NCI-H146 treated with DMSO at 0.1 percent for 48 hours (cell line): ENCODE measurements around the gene PRSS56.
"Not testable (repeated sequence)": the region's sequence is repeated elsewhere in the genome, so short reads cannot be mapped to it uniquely, and the experiment has no call there.

Experiments
- DNase-seq: peaks from one replicate; lab custom pipeline; 2025; ENCODE audit not compliant: unreplicated experiment; lab: John Stamatoyannopoulos, UW

The PRSS56 gene

DNA sequence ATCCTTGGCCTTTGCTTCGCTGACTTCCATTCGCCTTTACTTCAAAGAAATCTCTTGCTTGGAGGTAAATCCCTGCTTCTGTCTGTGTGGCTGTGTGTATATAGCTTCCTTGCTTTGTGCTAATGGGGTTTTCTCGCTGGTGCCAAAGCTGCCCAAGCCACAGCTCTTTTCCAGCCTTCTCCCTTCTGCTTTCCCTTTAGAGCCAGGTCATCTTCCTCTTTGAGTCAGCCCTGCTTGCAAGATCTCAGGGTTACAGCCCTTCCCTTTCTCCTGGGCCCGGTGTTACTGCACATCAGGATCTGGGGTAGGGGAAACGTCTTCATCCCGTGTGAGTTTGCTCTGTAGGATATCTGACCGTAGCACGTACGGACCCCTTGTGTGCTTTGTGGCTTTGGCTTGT lies 49.4 kb downstream of the PRSS56 start:
- no peak for DNase-seq

- not testable (repeated sequence) for DNase-seq
These were observed 50.3 kb downstream of the PRSS56 start for GRCh38 chr2:232570481-232570880.

DNA sequence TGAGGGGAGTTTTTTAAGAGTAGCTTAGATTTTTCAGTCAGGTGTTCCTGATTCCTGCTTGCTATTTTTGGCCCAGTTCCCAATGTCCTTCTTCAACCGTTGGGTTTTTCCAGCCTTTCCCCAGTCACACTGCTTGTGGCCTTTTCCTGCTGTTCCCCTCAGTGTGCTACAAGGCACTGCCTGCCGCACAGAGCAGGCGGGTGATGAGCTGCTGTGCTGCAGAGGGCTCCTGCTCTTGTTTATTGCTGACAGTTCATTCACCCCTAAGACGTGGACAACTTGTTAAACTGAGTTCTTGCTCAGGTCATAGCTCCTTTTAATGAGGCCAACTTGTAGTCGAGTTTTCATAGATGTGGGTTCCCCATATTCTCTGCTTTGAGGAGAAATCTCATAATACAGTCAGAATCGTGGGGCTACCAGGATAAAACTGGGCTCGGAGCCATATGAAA lies 50.9 kb downstream of the PRSS56 start:
- no peak for DNase-seq

DNA sequence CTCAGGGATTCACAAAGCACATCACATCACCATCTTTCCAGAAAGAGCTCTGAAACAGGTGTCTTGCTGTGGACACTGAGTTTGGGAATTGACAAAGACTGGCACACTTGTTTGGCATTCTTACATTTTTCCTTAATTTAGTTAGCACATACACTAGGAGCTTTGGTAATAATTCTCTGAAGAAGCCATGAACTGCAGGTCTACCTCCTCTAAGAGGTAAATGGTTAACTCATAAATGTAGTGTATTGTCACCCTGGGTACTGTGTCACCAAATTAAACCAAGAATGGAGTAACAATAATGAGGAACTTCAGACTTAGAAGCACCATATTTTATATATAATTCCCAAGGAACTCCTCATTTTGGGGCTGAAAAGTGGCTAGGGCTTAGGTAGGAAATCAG lies 52.9 kb downstream of the PRSS56 start:
- DNase-seq, result no peak

DNA sequence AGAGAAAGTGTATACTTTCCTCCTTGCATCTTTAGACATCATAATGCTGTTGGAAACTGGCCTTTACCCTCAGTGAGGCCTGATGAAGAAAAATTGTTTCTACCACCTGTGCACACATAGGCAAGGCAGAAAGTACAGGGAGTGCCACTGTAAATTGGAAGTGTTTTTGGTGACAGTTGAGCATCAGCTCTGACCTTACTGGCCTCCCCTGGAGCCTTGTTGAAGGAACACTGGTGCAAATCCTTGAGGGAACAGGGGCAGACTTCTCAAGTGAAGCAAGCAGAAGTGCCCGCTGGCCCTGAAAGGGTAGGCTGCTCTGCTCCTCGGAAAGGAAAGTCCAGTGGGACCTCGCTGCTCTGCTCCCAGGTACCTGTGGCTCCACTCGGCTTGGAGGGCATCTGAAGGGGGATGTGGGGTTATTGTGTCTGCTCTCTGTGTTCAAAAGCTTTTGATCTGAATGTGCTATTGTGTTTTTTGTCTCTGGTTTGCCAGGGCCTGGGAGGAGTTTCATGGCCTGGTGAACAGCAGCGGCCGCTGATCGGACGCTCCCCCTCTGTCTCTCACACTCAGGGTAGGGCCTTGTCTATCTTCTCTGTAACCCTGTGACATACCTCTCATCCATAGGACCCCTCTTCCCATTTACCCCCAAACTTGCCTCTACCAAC lies 53.7 kb downstream of the PRSS56 start:
- DNase-seq, result no peak

DNA sequence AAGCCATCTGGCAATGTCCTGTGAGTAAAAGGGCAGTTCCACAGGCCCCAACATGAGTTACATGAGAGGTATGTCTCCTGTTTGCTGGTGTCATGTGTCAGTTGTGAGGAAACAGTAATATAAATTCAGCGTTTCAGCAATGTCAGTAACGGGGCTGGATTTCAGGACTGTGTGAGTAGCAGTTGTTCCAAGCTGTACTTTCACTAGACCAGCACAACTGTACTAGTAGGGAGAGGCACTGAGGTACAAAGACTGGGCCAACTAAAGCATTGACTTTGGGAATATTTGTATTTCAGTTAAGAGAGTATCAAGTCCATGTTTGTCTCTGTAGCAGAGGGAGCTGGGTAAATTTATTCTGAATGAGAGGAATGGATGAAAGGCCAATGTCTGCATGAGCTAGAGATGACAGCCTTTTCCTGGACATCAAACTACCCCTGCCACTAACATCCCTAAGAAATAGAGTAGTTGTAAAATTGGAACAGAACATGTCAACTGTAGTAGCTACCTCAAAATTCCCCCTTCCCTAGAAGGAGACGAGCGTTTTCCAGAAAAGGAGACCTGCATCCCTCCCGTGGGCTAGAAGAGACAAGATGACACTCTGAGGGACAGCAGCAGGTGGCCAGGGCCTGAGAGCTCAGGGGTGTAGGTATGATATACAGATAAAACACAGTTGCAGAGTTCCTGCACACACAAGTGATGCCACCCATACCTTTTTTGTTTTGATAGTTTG lies 54.7 kb downstream of the PRSS56 start:
- no peak for DNase-seq
